Stomach (tissue), 9 donors: ENCODE measurements around the gene ATXN10. TPM values are rescaled to one million over a fixed set of nuclear protein-coding genes. Genes with fewer than 3 reads are reported as not detected.

Source experiments
- DNase-seq, 2 donors: peaks; one replicate each; pipeline versions ENCODE4 v3.0.0 to v3.0.0-alpha.2; 2013 to 2019
- H3K27ac ChIP-seq, 5 donors: fragments of 200-600 bp in 4 of 5; sonication (generic) in 4 of 5; one replicate each; pipeline ENCODE4 v1.5.1; 2013 to 2019; ENCODE audit warnings: mild to moderate bottlenecking in 1 of 5, moderate library complexity in 1 of 5
- H3K27me3 ChIP-seq, 3 donors: fragments of 200-600 bp; sonication (generic); one replicate each; pipeline ENCODE4 v1.5.1; 2017 to 2019; ENCODE audit warnings: mixed run types in 1 of 3
- H3K36me3 ChIP-seq, 4 donors: fragments of 200-600 bp; sonication (generic); 1 replicate in 3 of 4; 2 replicates in 1 of 4; pipeline ENCODE4 v1.5.1; 2016 to 2019
- H3K4me1 ChIP-seq, 4 donors: fragments of 200-600 bp; sonication (generic); one replicate each; pipeline ENCODE4 v1.5.1; 2016 to 2019
- H3K4me3 ChIP-seq, 4 donors: fragments of 200-600 bp; sonication (generic) in 3 of 4; one replicate each; pipeline ENCODE4 v1.5.1; 2016 to 2019; ENCODE audit warnings: mild to moderate bottlenecking in 1 of 4
- H3K9me3 ChIP-seq, 4 donors: fragments of 200-600 bp; sonication (generic); one replicate each; pipeline ENCODE4 v1.5.1; 2016 to 2019
- EP300 ChIP-seq: sonication (generic); formaldehyde crosslinking; IDR thresholded peaks from one replicate; pipeline ENCODE4 v1.6.1; 2017; ENCODE audit warnings: antibody characterized with exemption
- POLR2A ChIP-seq, 4 donors: fragments of 450-650 bp; IDR thresholded peaks; one replicate each; pipeline ENCODE4 v1.6.1; 2016; ENCODE audit warnings: antibody characterized with exemption in 4 of 4, control low read depth in 2 of 4, mild to moderate bottlenecking in 1 of 4, moderate library complexity in 1 of 4
- POLR2AphosphoS5 ChIP-seq, 3 donors: sonication (generic); formaldehyde crosslinking; IDR thresholded peaks; one replicate each; pipeline ENCODE4 v1.6.1; 2016; ENCODE audit warnings: antibody characterized with exemption in 3 of 3
- WGBS, 5 donors: extraction: QIAGEN DNeasy Blood & Tissue Kit in 3 of 5; methylation state at CpG; one replicate each; pipeline versions ENCODE4 v1.1.5 to v1.1.7; 2013 to 2018; 5-methylcytosine and 5-hydroxymethylcytosine counted together
- intact Hi-C: fragments of 100-400 bp; cut with DNase I; formaldehyde crosslinking; loops from one replicate; pipeline ENCODE4 v1.15.1; 2023; ENCODE audit warnings: low total_unique reads
- polyA plus RNA-seq, 3 donors: library from polyadenylated mRNA; stranded (reverse); fragments of 200-250 nt; gene quantifications; one replicate each; pipeline ENCODE4 v1.2.3, GENCODE V29; 2013
- total RNA-seq, 5 donors: library from RNA; depleted of rRNA; stranded (reverse); fragments of >200 nt; gene quantifications; one replicate each; pipeline versions ENCODE4 v1.1.0 to v1.2.3, GENCODE V29; 2014 to 2016
- TF ChIP-seq, protein P1 (sequence below), 7 experiments: fragments of 450-650 bp in 4 of 7; fragments of 200-600 bp in 3 of 7; sonication (generic) in 3 of 7; IDR thresholded peaks; one replicate each; pipeline ENCODE4 v1.5.1; 2016 to 2019; ENCODE audit warnings: antibody characterized with exemption in 7 of 7, control low read depth in 2 of 7, mild to moderate bottlenecking in 1 of 7
- donor health status: healthy with polysubstance abuse.
- donor health status: Bipolar disorder and iron deficiency.
- donor health status: healthy.

ATXN10 gene
- total and polyA plus RNA-seq, 8 donors = 36.5 to 171 (median 89.4) TPM

DNA sequence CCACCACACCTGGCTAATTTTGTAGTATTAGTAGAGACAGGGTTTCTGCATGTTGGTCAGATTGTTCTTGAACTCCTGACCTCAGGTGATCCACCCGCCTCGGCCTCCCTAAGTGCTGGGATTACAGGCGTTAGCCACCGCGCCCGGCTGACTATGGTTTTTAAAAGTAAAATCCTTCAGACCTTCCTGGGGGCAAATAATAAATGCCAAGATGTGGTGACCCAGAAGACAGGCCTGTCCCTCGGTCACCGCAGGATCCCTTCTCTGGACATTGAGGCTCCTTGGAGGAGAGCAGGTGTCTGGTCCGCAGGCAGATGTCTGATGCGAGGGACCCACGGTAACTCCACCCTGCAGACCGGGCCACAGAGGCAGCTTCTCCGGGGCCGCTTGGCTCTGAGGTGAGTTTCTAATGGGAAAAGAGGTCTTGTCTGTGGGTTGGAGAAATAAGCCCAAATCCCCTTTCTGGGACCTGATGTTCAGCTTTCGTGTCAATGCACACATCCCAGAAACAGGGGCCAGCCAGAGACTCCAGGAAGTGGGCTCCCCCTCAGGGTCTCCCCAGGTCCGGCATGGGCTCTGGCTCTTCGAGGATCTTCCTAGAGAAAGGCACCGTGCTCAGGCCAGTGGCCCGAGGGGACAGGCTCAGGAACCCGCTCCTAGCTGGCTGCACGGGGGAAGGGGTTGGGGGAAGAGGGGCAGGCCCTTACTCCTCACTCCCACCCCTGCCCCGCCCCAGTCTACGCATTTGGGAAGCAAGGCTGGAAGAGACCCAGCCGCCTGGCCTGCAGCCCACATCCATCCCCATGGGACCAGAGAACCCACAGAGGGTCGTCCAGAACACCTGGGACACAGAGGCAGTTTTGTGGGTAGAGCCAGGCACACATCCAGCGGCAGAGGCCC, 204.8 kb downstream of the ATXN10 start:
- WGBS, 5 donors = 83 to 91% (median 85%) methylated on average over 21 to 26 of the region's 26 CpGs

DNA sequence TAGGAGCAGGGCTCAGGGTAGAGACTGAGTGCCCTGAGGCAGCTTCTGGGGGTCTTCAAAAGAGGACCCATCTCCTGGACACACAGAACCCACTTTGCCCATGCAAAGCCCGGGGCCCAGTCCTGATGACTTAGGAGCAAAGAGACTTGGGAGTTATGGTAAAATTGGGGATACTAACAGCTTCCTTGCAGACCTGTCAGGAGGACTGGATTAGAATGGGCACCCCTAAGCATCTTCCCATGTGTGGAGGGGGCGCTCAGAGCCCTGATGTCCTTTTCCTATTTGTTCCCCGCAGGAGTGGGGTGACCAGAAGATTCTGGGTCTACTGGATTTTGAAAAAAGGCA, 205.4 kb downstream of the ATXN10 start:
- TF ChIP-seq EP300 = no peak
- TF ChIP-seq, protein P1, sequence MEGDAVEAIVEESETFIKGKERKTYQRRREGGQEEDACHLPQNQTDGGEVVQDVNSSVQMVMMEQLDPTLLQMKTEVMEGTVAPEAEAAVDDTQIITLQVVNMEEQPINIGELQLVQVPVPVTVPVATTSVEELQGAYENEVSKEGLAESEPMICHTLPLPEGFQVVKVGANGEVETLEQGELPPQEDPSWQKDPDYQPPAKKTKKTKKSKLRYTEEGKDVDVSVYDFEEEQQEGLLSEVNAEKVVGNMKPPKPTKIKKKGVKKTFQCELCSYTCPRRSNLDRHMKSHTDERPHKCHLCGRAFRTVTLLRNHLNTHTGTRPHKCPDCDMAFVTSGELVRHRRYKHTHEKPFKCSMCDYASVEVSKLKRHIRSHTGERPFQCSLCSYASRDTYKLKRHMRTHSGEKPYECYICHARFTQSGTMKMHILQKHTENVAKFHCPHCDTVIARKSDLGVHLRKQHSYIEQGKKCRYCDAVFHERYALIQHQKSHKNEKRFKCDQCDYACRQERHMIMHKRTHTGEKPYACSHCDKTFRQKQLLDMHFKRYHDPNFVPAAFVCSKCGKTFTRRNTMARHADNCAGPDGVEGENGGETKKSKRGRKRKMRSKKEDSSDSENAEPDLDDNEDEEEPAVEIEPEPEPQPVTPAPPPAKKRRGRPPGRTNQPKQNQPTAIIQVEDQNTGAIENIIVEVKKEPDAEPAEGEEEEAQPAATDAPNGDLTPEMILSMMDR (IDR thresholded peaks at IDR 0.05) = no peak
- TF ChIP-seq POLR2A (IDR thresholded peaks at IDR 0.05) = no peak
- TF ChIP-seq POLR2AphosphoS5 (IDR thresholded peaks at IDR 0.05) = no peak
- no peak overlapping the region for H3K4me3 ChIP-seq
- peak in 1 of 2 donors; percentile 17 for DNase-seq
- no peaks in the 10 kb centered on the region for H3K36me3 ChIP-seq
- 68 to 89% (median 81%) methylated on average over 3 of the region's 3 CpGs for WGBS, 5 donors
- H3K27me3 ChIP-seq = peaks cover 3 to 73% (median 45%) of the 10 kb centered on the region in 3 donors
- intact Hi-C loops = no loop called here
- H3K9me3 ChIP-seq = peaks cover 0 to 12% (median 6%) of the 10 kb centered on the region in 4 donors
- peaks cover 0 to 14% (median 7%) of the 10 kb centered on the region in 4 donors for H3K4me1 ChIP-seq
- H3K27ac ChIP-seq = no peak overlapping the region

More for the DNA sequence above, 204.8 kb downstream of the ATXN10 start:
- Histone ChIP-seq H3K4me3 (no peak overlapping the region), H3K27me3 (peaks cover 3 to 67% (median 39%) of the 10 kb centered on the region in 3 donors), H3K4me1 (peaks cover 0 to 14% (median 6%) of the 10 kb centered on the region in 4 donors), H3K36me3 (no peaks in the 10 kb centered on the region), H3K9me3 (peaks cover 0 to 12% (median 6%) of the 10 kb centered on the region in 4 donors), H3K27ac (no peak overlapping the region)
- DNase-seq = peak in 1 of 2 donors; percentile 24
- TF ChIP-seq EP300 (no peak), POLR2AphosphoS5 (IDR thresholded peaks at IDR 0.05) (no peak), POLR2A (IDR thresholded peaks at IDR 0.05) (no peak)
- TF ChIP-seq, protein P1 (IDR thresholded peaks at IDR 0.05) = no peak
- intact Hi-C loops = no loop called here

DNA sequence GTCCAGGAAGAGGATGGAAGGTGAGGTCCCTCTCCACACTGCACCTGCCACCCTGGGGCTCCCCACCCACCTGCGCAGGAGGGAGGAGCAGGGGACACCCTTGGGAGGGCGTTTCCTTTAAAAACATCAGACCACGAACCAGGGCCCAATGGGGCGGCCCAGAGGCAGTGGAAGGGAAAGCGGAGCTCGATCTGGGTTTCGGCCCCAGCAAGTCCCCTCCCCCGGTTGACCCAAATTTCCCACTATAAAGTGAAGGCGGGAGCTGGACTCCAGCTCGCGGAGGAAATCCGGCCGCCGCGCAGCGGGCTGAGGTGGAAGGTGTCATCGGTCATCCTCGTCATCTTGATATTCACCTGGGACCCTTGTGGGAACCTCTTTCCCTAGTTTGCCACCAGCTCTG, 206.0 kb downstream of the ATXN10 start:
- Histone ChIP-seq H3K4me1 (peaks cover 0 to 14% (median 7%) of the 10 kb centered on the region in 4 donors), H3K36me3 (no peaks in the 10 kb centered on the region), H3K4me3 (no peak overlapping the region), H3K9me3 (peaks cover 0 to 8% (median 3%) of the 10 kb centered on the region in 4 donors), H3K27me3 (peaks cover 3 to 79% (median 52%) of the 10 kb centered on the region in 3 donors), H3K27ac (no peak overlapping the region)
- 49 to 78% (median 57%) methylated on average over 15 to 18 of the region's 18 CpGs for WGBS, 5 donors
- intact Hi-C loops = no loop called here
- TF ChIP-seq EP300 (no peak), POLR2AphosphoS5 (IDR thresholded peaks at IDR 0.05) (no peak), POLR2A (IDR thresholded peaks at IDR 0.05) (no peak)
- TF ChIP-seq, protein P1 (IDR thresholded peaks at IDR 0.05) = no peak
- DNase-seq = peak in 1 of 2 donors; percentile 21

DNA sequence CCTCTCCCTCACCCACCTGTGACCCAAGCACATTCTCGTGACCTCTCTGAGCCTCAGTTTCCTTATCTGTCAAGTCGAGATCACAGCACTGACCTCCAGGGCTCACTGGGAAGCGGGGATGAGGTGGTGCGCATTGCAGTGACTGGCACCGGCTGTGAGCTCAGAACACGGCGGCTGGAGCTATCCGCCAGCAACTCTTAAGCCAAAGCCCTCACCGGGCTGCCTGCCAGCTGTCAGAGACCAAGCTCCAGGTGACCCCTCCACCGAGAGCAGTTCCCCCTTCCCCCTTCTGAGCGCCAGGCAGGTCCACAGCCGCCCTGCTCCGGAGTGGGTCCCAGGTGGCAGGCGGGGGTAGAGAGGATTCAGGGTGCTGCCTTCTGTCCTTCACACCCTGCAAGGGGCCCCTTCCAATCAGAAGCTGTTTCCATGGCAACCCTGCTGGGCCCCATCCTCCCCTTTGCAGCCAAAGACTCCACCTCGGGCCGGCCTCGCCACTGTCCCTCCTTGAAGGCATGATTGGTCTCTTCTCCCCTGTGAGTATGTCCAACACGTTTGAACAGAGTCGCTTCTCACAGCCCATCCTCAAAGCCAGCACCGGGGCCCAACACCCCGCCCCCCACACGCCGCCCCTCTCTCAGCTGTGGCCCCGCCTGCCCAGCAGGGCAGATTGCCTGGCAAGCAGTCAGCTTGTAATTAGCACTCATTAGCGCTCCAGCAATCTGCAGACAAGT, 206.6 kb downstream of the ATXN10 start:
- intact Hi-C loops = no loop called here
- TF ChIP-seq, protein P1 (IDR thresholded peaks at IDR 0.05) = no peak
- TF ChIP-seq POLR2A (IDR thresholded peaks at IDR 0.05) (no peak), EP300 (no peak), POLR2AphosphoS5 (IDR thresholded peaks at IDR 0.05) (no peak)
- no peak overlapping the region for H3K27ac ChIP-seq

More for the DNA sequence above, 206.6 kb downstream of the ATXN10 start:
- peaks cover 3 to 85% (median 57%) of the 10 kb centered on the region in 3 donors for H3K27me3 ChIP-seq
- peaks cover 0 to 3% (median under 1%) of the 10 kb centered on the region in 4 donors for H3K9me3 ChIP-seq
- no peak overlapping the region for H3K4me3 ChIP-seq
- H3K36me3 ChIP-seq = no peaks in the 10 kb centered on the region
- 13 to 27% (median 17%) methylated on average over 23 to 25 of the region's 25 CpGs for WGBS, 5 donors
- no peak for DNase-seq
- H3K4me1 ChIP-seq = peaks cover 0 to 14% (median 7%) of the 10 kb centered on the region in 4 donors
